NK-92 (cell line): ENCODE data around the gene SEMA6B.

Experiments
- DNase-seq: peaks from one replicate; lab custom pipeline; 2025; ENCODE audit not compliant: unreplicated experiment; lab: John Stamatoyannopoulos, UW

The SEMA6B gene

GRCh38 chr19:4588291-4588761 lies 28.8 kb upstream of the SEMA6B start:
- no peak for DNase-seq

DNA sequence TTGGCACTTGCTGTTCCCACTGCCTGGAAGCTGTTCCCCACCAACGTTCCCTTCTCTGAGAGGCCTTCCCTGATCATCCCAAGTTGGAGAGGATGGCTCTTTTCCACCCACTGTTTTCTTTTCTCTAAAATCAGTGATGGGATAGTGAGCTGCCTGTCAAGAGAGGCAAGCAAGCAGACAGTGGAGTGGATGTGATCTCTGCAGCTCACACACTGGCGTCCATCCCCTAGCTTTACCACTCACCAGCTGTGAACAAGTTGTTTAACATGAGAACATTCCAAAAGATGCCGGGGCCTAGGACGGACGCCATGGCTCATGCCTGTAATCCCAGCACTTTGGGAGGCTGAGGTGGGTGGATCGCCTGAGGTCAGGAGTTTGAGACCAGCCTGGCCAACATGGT lies 28.0 kb upstream of the SEMA6B start:
- DNase-seq: no peak

- no peak for DNase-seq
These were observed 27.2 kb upstream of the SEMA6B start for GRCh38 chr19:4586691-4587090.

- no peak for DNase-seq
These were observed 26.8 kb upstream of the SEMA6B start for GRCh38 chr19:4586245-4586644.

DNA sequence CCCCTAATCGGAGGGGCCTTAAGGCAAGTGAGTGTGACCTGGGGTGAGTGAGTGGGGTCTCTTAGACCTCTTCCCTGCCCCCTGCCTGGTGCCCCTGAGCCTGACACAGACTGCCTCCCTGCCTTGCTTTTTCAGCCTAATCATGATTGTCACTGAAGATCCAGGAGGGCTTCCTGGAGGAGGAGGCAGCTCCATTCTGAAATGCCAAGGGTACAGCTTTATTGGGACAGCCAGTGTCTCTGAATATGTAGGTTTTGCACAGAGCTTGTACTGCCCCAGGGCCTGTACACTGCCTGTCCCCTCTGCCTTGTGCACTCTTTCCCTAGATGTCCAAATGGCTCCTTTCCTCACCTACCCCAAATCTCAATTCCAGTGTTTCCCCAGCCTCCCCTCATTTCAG lies 26.1 kb upstream of the SEMA6B start:
- no peak for DNase-seq

DNA sequence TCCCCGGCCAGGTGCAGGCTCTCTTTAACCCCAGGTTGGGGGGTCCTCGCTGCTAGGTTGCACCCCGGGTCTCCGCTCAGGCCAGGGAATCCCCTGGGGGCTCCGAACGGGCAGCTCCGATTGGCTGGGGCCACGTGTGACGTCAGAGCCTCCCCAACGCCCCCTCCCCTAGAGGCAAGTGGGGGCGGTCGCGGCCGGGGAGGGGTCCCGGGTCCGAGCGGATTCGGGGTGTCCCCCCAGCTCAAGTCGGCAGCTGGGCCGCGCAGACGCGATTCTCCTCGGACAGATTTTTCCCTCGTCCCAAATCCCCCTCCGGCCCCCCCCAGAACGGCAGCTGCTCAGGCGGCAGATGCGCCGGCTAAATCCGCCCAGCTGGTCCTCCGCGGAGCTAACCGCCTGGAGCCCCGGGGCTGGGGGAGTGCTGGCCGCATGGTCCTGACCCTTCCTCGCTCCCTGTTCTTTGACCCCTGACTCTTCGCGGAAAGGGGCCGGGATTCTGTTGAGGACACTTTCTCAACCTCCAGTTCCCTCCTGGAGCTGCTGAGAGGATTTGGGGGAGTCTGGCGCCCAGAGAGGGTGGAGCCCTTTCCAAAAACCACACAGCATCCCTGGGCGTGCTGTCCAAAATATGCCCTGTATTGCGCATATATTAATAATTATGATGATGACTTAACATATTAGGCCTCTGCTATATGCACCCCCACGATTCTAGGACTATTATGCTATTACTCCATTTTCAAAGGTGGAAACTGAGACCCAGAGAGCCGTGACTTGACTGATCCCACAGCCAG lies 25.4 kb upstream of the SEMA6B start:
- DNase-seq: no peak

GRCh38 chr19:4583961-4584669 lies 24.6 kb upstream of the SEMA6B start:
- DNase-seq: no peak

GRCh38 chr19:4582980-4583842 lies 23.7 kb upstream of the SEMA6B start:
- no peak for DNase-seq

DNA sequence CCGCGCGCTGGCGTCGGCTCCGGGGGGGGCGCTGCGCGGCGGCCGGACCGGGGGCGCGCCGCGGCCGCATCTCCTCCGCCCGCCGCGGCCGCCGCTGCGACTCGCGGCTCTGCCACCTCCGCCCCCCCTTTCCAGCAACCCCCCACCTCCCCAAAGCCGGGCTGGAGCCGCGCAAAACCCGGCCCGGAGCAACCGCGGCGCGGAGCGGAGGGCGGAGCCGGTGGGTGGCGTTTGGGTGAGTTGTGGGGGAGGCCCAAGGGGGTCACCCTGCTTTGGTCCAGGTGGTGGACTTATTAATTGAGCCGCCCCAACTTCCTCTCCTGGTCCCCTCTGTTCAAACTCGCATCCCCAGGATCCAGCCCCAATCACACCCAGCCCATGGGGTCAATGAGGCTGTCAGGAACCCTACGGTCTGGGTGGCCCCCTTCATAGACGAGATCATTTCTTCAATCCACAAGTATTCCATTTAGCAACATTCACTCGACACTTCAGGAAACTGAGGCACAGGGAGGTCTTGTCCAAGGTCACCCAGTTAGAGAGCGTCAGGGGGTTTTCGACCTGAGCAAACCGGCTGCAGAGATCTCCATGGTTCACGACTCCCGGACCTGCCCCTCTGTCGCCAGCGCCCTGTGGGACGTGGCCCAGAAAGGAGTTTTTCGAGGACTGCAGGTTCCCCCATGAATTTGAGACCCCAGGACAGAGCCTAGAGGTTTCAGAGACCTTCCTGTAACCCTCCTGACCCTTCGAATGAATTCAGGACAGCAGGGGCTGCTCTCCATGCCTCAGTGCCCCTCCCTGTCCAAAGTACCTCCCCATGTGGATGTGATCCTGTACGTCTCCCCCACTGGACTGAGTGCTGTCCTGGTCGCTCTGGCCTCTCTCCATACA lies 22.4 kb upstream of the SEMA6B start:
- DNase-seq: no peak

GRCh38 chr19:4580961-4581665 lies 21.6 kb upstream of the SEMA6B start:
- DNase-seq: no peak

GRCh38 chr19:4580021-4580901 lies 20.8 kb upstream of the SEMA6B start:
- DNase-seq: no peak

GRCh38 chr19:4579389-4579788 lies 19.9 kb upstream of the SEMA6B start:
- no peak for DNase-seq

GRCh38 chr19:4578552-4579248 lies 19.2 kb upstream of the SEMA6B start:
- no peak for DNase-seq

DNA sequence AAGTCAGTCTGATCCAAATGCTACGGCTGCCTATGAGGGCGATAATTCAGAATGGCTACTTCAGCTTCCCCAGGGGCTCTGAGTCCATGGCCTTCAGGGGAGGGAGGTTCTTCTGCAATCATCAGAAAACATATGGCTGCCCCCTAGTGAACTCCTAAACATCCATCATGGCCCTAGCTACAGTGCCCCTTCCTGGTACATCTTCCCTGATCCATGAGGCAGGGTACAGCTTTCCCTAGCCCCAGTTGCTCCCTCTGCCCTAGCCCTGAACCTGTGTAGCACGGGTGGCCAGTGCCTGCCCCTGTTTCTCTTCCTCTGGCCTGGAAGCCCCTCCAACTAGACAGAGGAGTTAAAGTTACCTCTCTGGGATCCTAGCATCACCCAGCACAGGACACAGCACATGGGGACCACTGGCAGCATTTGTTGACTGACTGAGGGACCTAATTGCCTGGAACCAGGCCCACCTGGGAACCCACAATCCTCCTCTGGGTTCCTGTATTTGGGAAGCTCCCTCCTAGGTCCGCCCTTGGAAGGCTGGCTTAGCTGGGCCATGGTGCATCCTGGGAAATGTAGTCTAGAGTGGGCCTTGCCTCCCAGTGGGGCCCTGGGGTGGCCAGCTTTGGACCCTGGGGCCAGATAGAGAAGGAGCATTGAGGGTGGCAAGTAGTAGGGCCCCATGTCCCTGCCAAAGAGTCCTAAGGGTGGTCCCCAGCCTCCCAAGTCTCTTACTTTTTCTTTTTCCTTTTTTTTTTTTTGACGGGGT lies 17.7 kb upstream of the SEMA6B start:
- no peak for DNase-seq

GRCh38 chr19:4576016-4576933 lies 16.8 kb upstream of the SEMA6B start:
- no peak for DNase-seq

DNA sequence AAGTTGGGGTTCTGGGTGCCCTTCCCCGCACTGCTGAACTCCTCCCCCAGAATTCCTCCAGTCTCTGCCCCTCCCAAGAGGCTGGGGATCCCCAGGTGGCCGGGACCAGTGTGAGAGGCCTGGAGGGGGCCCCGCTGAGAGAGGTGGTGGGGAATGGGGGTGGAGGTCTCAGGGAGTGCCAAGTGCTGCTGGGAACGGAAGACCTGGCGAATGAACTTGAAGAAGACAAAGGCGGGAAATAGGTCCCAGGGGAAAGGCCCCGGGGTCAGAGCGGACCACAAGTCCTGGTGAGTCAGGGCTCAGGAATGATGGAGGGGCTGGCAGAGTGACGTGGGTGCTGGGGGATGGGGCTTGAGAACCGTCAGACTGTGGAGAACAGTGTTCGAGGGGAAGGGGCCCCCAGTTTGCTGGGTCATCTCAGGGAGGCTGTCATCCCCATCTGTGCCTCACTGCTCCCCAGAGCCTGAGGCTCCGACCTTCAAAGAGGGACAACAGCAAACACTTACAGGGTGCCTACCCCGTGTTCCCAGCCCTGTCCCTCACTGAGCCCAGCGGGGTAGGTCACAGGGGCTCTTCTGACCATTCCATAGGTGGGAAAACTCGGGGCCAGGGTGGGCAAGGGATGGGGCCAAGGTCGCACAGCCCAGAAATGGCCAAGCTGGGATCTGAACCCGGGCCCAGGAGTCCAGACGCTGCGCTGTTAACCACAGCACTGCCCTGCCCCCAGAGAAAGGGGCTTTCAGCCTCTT lies 16.0 kb upstream of the SEMA6B start:
- no peak for DNase-seq
